Thyroid gland (tissue), 4 donors: Measurements from ENCODE around the gene VPS33A. TPM values are rescaled to one million over a fixed set of nuclear protein-coding genes. Genes with fewer than 3 reads are reported as not detected.

Experiments used
- DNase-seq, 2 donors: peaks; one replicate each; pipeline ENCODE4 v3.0.0-alpha.2; 2019
- H3K27ac ChIP-seq, 3 donors: fragments of 200-600 bp; sonication (generic); 1 replicate in 2 of 3; 2 replicates in 1 of 3; pipeline ENCODE4 v1.5.1; 2016 to 2019; ENCODE audit warnings: mild to moderate bottlenecking in 1 of 3, moderate library complexity in 1 of 3
- H3K27me3 ChIP-seq: fragments of 200-600 bp; sonication (generic); one replicate; pipeline ENCODE4 v1.5.1; 2019
- H3K36me3 ChIP-seq, 2 donors: fragments of 200-600 bp; sonication (generic); one replicate each; pipeline ENCODE4 v1.5.1; 2016 to 2019
- H3K4me1 ChIP-seq, 2 donors: fragments of 200-600 bp; sonication (generic); one replicate each; pipeline ENCODE4 v1.5.1; 2017 to 2019
- H3K4me3 ChIP-seq, 3 donors: fragments of 200-600 bp; sonication (generic); replicated peaks in 1 of 3; 1 replicate in 2 of 3; 2 replicates in 1 of 3; pipeline ENCODE4 v1.5.1; 2016; ENCODE audit warnings: mild to moderate bottlenecking in 1 of 3
- H3K9me3 ChIP-seq: fragments of 200-600 bp; sonication (generic); one replicate; pipeline ENCODE4 v1.5.1; 2017
- CTCF ChIP-seq, 6 experiments: fragments of 200-600 bp in 3 of 6; fragments of 450-650 bp in 3 of 6; sonication (generic) in 3 of 6; IDR thresholded peaks; one replicate each; pipeline ENCODE4 v1.5.1; 2016 to 2019; ENCODE audit warnings: antibody characterized with exemption in 6 of 6, mild to moderate bottlenecking in 2 of 6, inconsistent platforms in 1 of 6, moderate library complexity in 1 of 6
- POLR2A ChIP-seq, 2 donors: fragments of 450-650 bp; IDR thresholded peaks; one replicate each; pipeline ENCODE4 v1.6.1; 2017; ENCODE audit warnings: antibody characterized with exemption in 2 of 2, mild to moderate bottlenecking in 2 of 2, moderate library complexity in 1 of 2
- WGBS, 2 donors: methylation state at CpG; one replicate each; pipeline ENCODE4 v1.1.5; 2017; 5-methylcytosine and 5-hydroxymethylcytosine counted together
- intact Hi-C: fragments of 100-400 bp; cut with DNase I; formaldehyde crosslinking; loops from one replicate; pipeline ENCODE4 v1.15.1; 2023
- total RNA-seq, 4 donors: library from RNA; depleted of rRNA; stranded (reverse); fragments of >200 nt; gene quantifications; one replicate each; pipeline ENCODE4 v1.2.3, GENCODE V29; 2016

The VPS33A gene
- total RNA-seq, 4 donors from 2014 or later: 14.3 to 16.4 (median 16.1) TPM

GRCh38 chr12:122187466-122187865 is 78.8 kb downstream of the VPS33A start:
- DNase-seq: no peak
- Histone ChIP-seq H3K4me3 (no peak overlapping the region), H3K4me1 (peaks cover 4 to 6% of the 10 kb centered on the region in 2 donors), H3K27me3 (no peaks in the 10 kb centered on the region), H3K36me3 (no peaks in the 10 kb centered on the region), H3K27ac (no peak overlapping the region), H3K9me3 (no peaks in the 10 kb centered on the region)
- intact Hi-C loops: no loop called here
- WGBS, 2 donors: 69 to 74% methylated on average over 12 of the region's 12 CpGs
- no peak for TF ChIP-seq CTCF (IDR thresholded peaks at IDR 0.05)

GRCh38 chr12:122185494-122186082 is 80.7 kb downstream of the VPS33A start:
- H3K27me3 ChIP-seq: no peaks in the 10 kb centered on the region
- no peaks in the 10 kb centered on the region for H3K36me3 ChIP-seq
- TF ChIP-seq CTCF (IDR thresholded peaks at IDR 0.05) (no peak), POLR2A (IDR thresholded peaks at IDR 0.05) (no peak)
- H3K4me1 ChIP-seq: peaks cover 4 to 6% of the 10 kb centered on the region in 2 donors
- intact Hi-C loops: no loop called here
- WGBS, 2 donors: 91 to 92% methylated on average over 10 of the region's 10 CpGs
- no peak overlapping the region for H3K4me3 ChIP-seq
- DNase-seq: no peak
- no peak overlapping the region for H3K27ac ChIP-seq
- H3K9me3 ChIP-seq: no peaks in the 10 kb centered on the region

DNA sequence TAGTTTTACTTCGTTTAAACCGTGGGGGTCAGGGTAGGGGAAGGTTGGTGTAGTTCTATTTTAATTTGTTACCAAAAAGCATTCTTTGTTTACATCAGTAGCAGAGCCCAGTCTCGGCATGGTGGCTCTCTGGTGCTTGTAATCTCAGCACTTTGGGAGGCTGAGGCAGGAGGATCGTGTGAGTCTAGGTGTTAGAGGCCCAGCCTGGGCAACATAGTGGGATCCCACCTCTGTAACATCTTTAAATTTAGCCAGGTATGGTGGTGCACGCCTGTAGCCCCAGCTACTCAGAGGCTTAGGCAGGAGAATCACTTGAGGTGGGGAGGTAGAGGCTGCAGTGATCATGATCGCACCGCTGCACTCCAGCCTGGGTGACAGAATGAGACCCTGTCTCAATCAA is 81.2 kb downstream of the VPS33A start:
- Histone ChIP-seq H3K9me3 (no peaks in the 10 kb centered on the region), H3K27me3 (no peaks in the 10 kb centered on the region), H3K36me3 (no peaks in the 10 kb centered on the region), H3K4me1 (peaks cover 4 to 6% of the 10 kb centered on the region in 2 donors), H3K27ac (no peak overlapping the region), H3K4me3 (no peak overlapping the region)
- WGBS, 2 donors: 92 to 93% methylated on average over 7 of the region's 7 CpGs
- intact Hi-C loops: no loop called here
- TF ChIP-seq CTCF (IDR thresholded peaks at IDR 0.05) (no peak), POLR2A (IDR thresholded peaks at IDR 0.05) (no peak)
- no peak for DNase-seq

DNA sequence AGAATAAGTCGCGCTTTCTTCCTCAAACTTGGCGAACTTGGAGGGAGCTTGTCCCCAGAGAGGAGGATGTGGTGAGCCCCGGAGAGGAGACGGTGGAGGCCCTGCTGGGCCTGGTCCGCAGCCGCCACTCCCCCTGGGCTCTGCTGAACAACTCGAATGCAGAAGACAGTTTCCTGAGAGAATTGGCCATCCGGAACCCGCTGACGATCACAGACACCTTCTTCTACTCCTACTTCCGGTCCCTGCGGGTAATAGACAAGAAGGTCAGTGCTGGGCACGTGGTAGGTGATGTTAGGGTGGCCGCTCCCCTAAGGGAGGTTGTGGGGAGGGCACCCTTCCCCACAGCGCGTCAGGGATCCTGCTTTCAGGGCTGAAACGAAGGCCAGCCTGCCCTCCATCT is 81.8 kb downstream of the VPS33A start:
- TF ChIP-seq CTCF (IDR thresholded peaks at IDR 0.05) (no peak), POLR2A (IDR thresholded peaks at IDR 0.05) (no peak)
- Histone ChIP-seq H3K9me3 (no peaks in the 10 kb centered on the region), H3K27me3 (no peaks in the 10 kb centered on the region), H3K4me3 (no peak overlapping the region), H3K27ac (no peak overlapping the region), H3K4me1 (peaks cover 4 to 6% of the 10 kb centered on the region in 2 donors), H3K36me3 (no peaks in the 10 kb centered on the region)
- WGBS, 2 donors: 77 to 83% methylated on average over 15 to 18 of the region's 18 CpGs
- intact Hi-C loops: no loop called here
- no peak for DNase-seq

DNA sequence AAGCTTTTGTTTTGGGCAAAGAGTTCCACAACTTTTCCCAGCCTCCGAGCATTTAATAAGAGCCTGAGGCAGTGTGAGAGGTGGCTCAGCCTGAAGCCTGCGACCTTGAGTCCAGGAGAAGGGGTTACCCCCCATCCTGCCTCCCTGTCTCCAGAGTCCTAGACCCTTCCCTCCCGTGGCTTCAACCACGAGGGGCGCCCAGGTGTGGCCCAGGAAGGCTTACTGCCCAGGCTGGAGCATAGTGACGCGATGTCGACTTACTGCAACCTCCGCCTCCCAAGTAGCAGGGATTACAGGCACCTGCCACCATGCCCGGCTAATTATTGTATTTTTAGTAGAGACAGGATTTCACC is 82.7 kb downstream of the VPS33A start:
- 74 to 76% methylated on average over 8 to 10 of the region's 10 CpGs for WGBS, 2 donors
- Histone ChIP-seq H3K4me3 (peak overlapping the region in 1 of 3 donors; percentile 55), H3K9me3 (no peaks in the 10 kb centered on the region), H3K36me3 (no peaks in the 10 kb centered on the region), H3K4me1 (peaks cover 4 to 6% of the 10 kb centered on the region in 2 donors), H3K27me3 (no peaks in the 10 kb centered on the region), H3K27ac (no peak overlapping the region)
- no peak for TF ChIP-seq POLR2A (IDR thresholded peaks at IDR 0.05)
- no peak for TF ChIP-seq CTCF (IDR thresholded peaks at IDR 0.05)
- no peak for DNase-seq
- intact Hi-C loops: no loop called here
